ENCODE data around the gene ARID1A.

Gene ARID1A

GRCh38 chr1:26831059-26831458, 135.2 kb downstream of the ARID1A start:
- no peak for DNase-seq

Data from left hindlimb (tissue), 1 donor.